GM12878 (cell line): ENCODE data around the gene PIGU. TPM values are rescaled to one million over a fixed set of nuclear protein-coding genes. Genes with fewer than 3 reads are reported as not detected.

ENCODE experiments used
- ATAC-seq: fragments of 200-7000 bp; cut with Tn5 transposase; 3 replicates; pipeline ENCODE4 v1.9.1; 2020; ENCODE audit warnings: mild to moderate bottlenecking, moderate library complexity
- BruUV-seq: library from RNA; stranded (reverse); fragments of 400-500 nt; replicated peaks from 2 replicates; lab custom pipeline; 2021; lab: Mats Ljungman, UMichigan
- CTCF ChIA-PET: fragments of 300-600 bp; sonication (Branson Sonifier 250); formaldehyde crosslinking; extraction: SDS; loops from one replicate; lab custom pipeline; 2021; ENCODE audit warnings: inconsistent platforms; lab: Yijun Ruan, JAX
- POLR2A ChIA-PET: fragments of 350-600 bp; formaldehyde crosslinking; extraction: SDS; loops from one replicate; lab custom pipeline; 2021; ENCODE audit warnings: inconsistent platforms; lab: Charles Lee
- RAD21 ChIA-PET: fragments of 300-600 bp; sonication (Branson Sonifier 250); formaldehyde crosslinking; loops from one replicate; lab custom pipeline; 2023; ENCODE audit warnings: antibody characterized with exemption; ENCODE audit not compliant: unreplicated experiment; lab: Charles Lee
- SMC1A ChIA-PET: fragments of 300-600 bp; sonication (Branson Sonifier 250); formaldehyde crosslinking; loops from one replicate; lab custom pipeline; 2023; ENCODE audit not compliant: unreplicated experiment, uncharacterized antibody; lab: Charles Lee
- DNase-seq: peaks from one replicate; pipeline ENCODE4 v3.0.0-alpha.2; 2011; ENCODE audit warnings: low read depth, low spot score
- FAIRE-seq: peaks from 3 replicates; lab custom pipeline; 2011; peaks lifted over from hg19 to GRCh38; lab: Jason Lieb, UNC
- H2AFZ ChIP-seq: 2 replicates; pipeline ENCODE4 v1.6.0; 2011; ENCODE audit warnings: low read depth, low read length, control low read depth; ENCODE audit not compliant: control insufficient read depth
- H3K27ac ChIP-seq: 2 replicates; pipeline ENCODE4 v1.5.1; 2011; ENCODE audit warnings: control low read depth; ENCODE audit not compliant: control insufficient read depth, insufficient read depth
- H3K27me3 ChIP-seq, 2 experiments: replicated peaks in 1 of 2; 2 replicates each; pipeline versions ENCODE4 v1.6.0 to v1.6.1; 2011; ENCODE audit warnings: low read length in 1 of 2; ENCODE audit not compliant: control insufficient read depth in 2 of 2, insufficient read depth in 2 of 2
- H3K36me3 ChIP-seq, 2 experiments: 2 replicates each; pipeline ENCODE4 v1.5.1; 2011; ENCODE audit warnings: low read length in 1 of 2; ENCODE audit not compliant: control insufficient read depth in 2 of 2, insufficient read depth in 2 of 2
- H3K4me1 ChIP-seq: 2 replicates; pipeline ENCODE4 v1.6.1; 2011; ENCODE audit warnings: mild to moderate bottlenecking, low read length, moderate library complexity, mixed read lengths; ENCODE audit not compliant: control insufficient read depth, insufficient read depth
- H3K4me2 ChIP-seq: 2 replicates; pipeline ENCODE4 v1.6.0; 2011; ENCODE audit warnings: control low read depth; ENCODE audit not compliant: control insufficient read depth, insufficient read depth
- H3K4me3 ChIP-seq: fragments of 200-600 bp; sonication (generic); 2 replicates; pipeline ENCODE4 v1.5.1; 2016
- H3K79me2 ChIP-seq: 2 replicates; pipeline ENCODE4 v1.6.0; 2011; ENCODE audit warnings: low read length; ENCODE audit not compliant: control insufficient read depth, insufficient read depth
- H3K9ac ChIP-seq: 2 replicates; pipeline ENCODE4 v1.8.0; 2011; ENCODE audit warnings: low read length, control low read depth, mixed read lengths; ENCODE audit not compliant: control insufficient read depth, insufficient read depth
- H3K9me3 ChIP-seq: replicated peaks from 3 replicates; pipeline ENCODE4 v1.5.1; 2011; ENCODE audit warnings: mild to moderate bottlenecking, low read length; ENCODE audit not compliant: control insufficient read depth, insufficient read depth
- H4K20me1 ChIP-seq: 2 replicates; pipeline ENCODE4 v1.6.0; 2011; ENCODE audit not compliant: control insufficient read depth, insufficient read depth
- BMI1 ChIP-seq: fragments of 450-650 bp; IDR thresholded peaks from 2 replicates; pipeline ENCODE4 v1.6.1; 2016; ENCODE audit warnings: mild to moderate bottlenecking, moderate library complexity, borderline replicate concordance
- CBX3 ChIP-seq: fragments of 200-600 bp; sonication (generic); IDR thresholded peaks from 2 replicates; pipeline ENCODE4 v1.6.1; 2016; ENCODE audit warnings: low read depth, borderline replicate concordance
- MEF2A ChIP-seq: IDR thresholded peaks from 2 replicates; pipeline ENCODE4 v1.6.1; 2011; ENCODE audit warnings: low read depth, mild to moderate bottlenecking, low read length, moderate library complexity; ENCODE audit not compliant: insufficient read depth
- MLLT1 ChIP-seq: fragments of 450-650 bp; IDR thresholded peaks from 2 replicates; pipeline ENCODE4 v1.6.1; 2016; ENCODE audit warnings: mild to moderate bottlenecking
- MXI1 ChIP-seq: fragments of 150-350 bp; IDR thresholded peaks from 2 replicates; pipeline ENCODE4 v1.6.1; 2011; ENCODE audit warnings: low read depth, mild to moderate bottlenecking, inconsistent platforms, low read length, improper control_type of control experiment
- NFYA ChIP-seq: IDR thresholded peaks from 2 replicates; pipeline ENCODE4 v1.6.1; 2011; ENCODE audit warnings: low read depth, mild to moderate bottlenecking, low read length, improper control_type of control experiment, borderline replicate concordance
- NR2C1 ChIP-seq: fragments of 450-650 bp; IDR thresholded peaks from 2 replicates; pipeline ENCODE4 v1.6.1; 2017; ENCODE audit warnings: antibody characterized with exemption, mild to moderate bottlenecking, moderate library complexity
- NR2C2 ChIP-seq: IDR thresholded peaks from 2 replicates; pipeline ENCODE4 v1.6.1; 2011; ENCODE audit warnings: borderline replicate concordance, low read depth; ENCODE audit not compliant: control insufficient read depth, insufficient read length
- POLR2A ChIP-seq: IDR thresholded peaks from 2 replicates; pipeline ENCODE4 v1.6.1; 2011; ENCODE audit warnings: low read depth, mild to moderate bottlenecking, low read length
- RFX5 ChIP-seq: IDR thresholded peaks from 2 replicates; pipeline ENCODE4 v1.6.1; 2011; ENCODE audit warnings: low read depth, low read length, improper control_type of control experiment
- TCF12 ChIP-seq: IDR thresholded peaks from 2 replicates; pipeline ENCODE4 v1.6.1; 2011; ENCODE audit warnings: low read depth, mild to moderate bottlenecking, low read length
- ZBED1 ChIP-seq: IDR thresholded peaks from 2 replicates; pipeline ENCODE4 v1.6.1; 2016; ENCODE audit warnings: borderline replicate concordance
- ZNF384 ChIP-seq: IDR thresholded peaks from 2 replicates; pipeline ENCODE4 v1.6.1; 2012; ENCODE audit warnings: low read depth, mild to moderate bottlenecking, low read length, improper control_type of control experiment, borderline replicate concordance
- WGBS: methylation state at CpG from one replicate; pipeline ENCODE4 v1.1.6; 2016; ENCODE audit warnings: low lambda C conversion rate; ENCODE audit not compliant: insufficient replicate concordance, insufficient coverage; ENCODE audit errors: missing lambda C conversion rate; 5-methylcytosine and 5-hydroxymethylcytosine counted together
- in situ Hi-C: fragments of 300-500 bp; cut with MboI; formaldehyde crosslinking; loops from 9 replicates; pipeline ENCODE4 v1.14.3; 2018; ENCODE audit warnings: mixed read lengths
- intact Hi-C: fragments of 100-400 bp; cut with micrococcal nuclease; formaldehyde crosslinking; loops from one replicate; pipeline ENCODE4 v1.14.2; 2022; ENCODE audit not compliant: unreplicated experiment
- polyA plus RNA-seq, 11 experiments: library from polyadenylated mRNA; depleted of rRNA in 4 of 11; unstranded in 6 of 11; stranded (reverse) in 5 of 11; fragments of >200 nt; fragmentation: Nextera tagmentation in 4 of 11; fragmentation: Illumina TruSeq in 1 of 11; extraction: Ambion mirVana in 4 of 11; extraction: Trizol in 1 of 11; gene quantifications; 1 replicate in 1 of 11; 2 replicates in 10 of 11; pipeline versions ENCODE4 v1.2.1 to v1.2.3, GENCODE V29; 2011 to 2016; ENCODE audit warnings: inconsistent platforms in 2 of 11, missing spikeins in 2 of 11, low read depth in 1 of 11
- total RNA-seq, 4 experiments: library from RNA; depleted of rRNA in 3 of 4; stranded (reverse); fragments of >200 nt in 3 of 4; fragmentation: Illumina TruSeq in 1 of 4; extraction: Trizol in 1 of 4; gene quantifications; 2 replicates each; pipeline versions ENCODE4 v1.2.1 to v1.2.3, GENCODE V29; 2013 to 2021
- TF ChIP-seq, protein P1 (sequence below): IDR thresholded peaks from 2 replicates; pipeline ENCODE4 v1.6.1; 2011; ENCODE audit warnings: low read depth, low read length, improper control_type of control experiment, borderline replicate concordance

PIGU gene
- total and polyA plus RNA-seq, 10 of the 15 experiments (the other 5 are each of a cell fraction or from before 2014, with no cell fraction given) = 4.1 to 88.2 (median 25.0) TPM

DNA sequence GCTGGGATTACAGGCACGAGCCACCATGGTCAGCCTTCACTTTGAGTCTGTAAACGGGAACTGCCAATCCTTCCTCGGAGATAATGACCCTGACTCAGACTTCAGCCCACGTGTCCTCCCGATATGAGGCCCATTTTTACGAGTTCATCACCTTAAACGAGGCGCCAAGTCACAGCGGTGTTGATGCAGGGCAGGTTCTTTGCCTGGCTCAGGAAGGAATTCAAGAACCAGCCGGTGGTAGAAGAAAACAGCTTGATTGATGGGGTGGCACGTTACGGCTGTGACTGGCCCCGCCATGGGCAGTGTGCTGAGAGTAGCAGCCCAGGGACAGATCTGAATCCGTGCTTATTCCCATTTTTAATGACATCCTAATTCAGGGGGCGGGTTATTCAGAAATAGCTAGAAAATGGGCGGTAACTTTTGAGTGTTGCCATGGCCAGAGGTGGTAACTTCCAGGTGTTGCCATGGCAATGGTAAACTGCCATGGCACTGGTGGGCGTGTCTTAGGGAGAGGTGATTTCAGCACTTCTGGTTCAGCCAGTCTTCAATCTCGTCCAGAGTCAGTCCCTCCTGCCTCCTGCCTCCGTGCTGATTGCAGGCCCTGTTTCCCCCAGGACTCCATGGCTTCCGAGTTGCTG is 127.5 kb downstream of the PIGU start:
- 70% methylated on average over 20 of the region's 20 CpGs for WGBS
- no peak for FAIRE-seq
- TF ChIP-seq BMI1 (peak; percentile 55), CBX3 (no peak), TCF12 (no peak)
- TF ChIP-seq, all 136 proteins: peak for 1

GRCh38 chr20:34547844-34548613 is 128.9 kb downstream of the PIGU start:
- no peak overlapping the region for H3K4me2 ChIP-seq
- ATAC-seq (no peak), DNase-seq (no peak), FAIRE-seq (no peak)
- H3K4me3 ChIP-seq = no peak overlapping the region
- H4K20me1 ChIP-seq = no peaks in the 10 kb centered on the region
- H3K9ac ChIP-seq = no peak overlapping the region
- BruUV-seq = no TSS peak
- intact Hi-C loops = no loop called here
- ChIA-PET SMC1A (interaction anchor here (1.3 kb wide), 1 partner anchor 9 kb away, joined by 3 read pairs; no protein-coding TSS in a partner anchor), CTCF (no interaction called here), POLR2A (no interaction called here), RAD21 (no interaction called here)
- H3K27ac ChIP-seq = no peak overlapping the region
- no peaks in the 10 kb centered on the region for H3K4me1 ChIP-seq
- H3K9me3 ChIP-seq = no peaks in the 10 kb centered on the region
- 72% methylated on average over 22 of the region's 22 CpGs for WGBS
- no peak overlapping the region for H2AFZ ChIP-seq
- H3K36me3 ChIP-seq = no peaks in the 10 kb centered on the region
- no peaks in the 10 kb centered on the region for H3K79me2 ChIP-seq
- H3K27me3 ChIP-seq = no peaks in the 10 kb centered on the region
- in situ Hi-C loops = no loop called here
- no peak for TF ChIP-seq MXI1
- TF ChIP-seq ZNF384 = no peak
- TF ChIP-seq RFX5 = no peak
- TF ChIP-seq ZBED1 = no peak
- TF ChIP-seq MLLT1 = no peak
- TF ChIP-seq NR2C2 = no peak
- TF ChIP-seq NFYA = no peak
- TF ChIP-seq POLR2A = no peak
- TF ChIP-seq MEF2A = no peak
- TF ChIP-seq NR2C1 = no peak
- TF ChIP-seq, protein P1, sequence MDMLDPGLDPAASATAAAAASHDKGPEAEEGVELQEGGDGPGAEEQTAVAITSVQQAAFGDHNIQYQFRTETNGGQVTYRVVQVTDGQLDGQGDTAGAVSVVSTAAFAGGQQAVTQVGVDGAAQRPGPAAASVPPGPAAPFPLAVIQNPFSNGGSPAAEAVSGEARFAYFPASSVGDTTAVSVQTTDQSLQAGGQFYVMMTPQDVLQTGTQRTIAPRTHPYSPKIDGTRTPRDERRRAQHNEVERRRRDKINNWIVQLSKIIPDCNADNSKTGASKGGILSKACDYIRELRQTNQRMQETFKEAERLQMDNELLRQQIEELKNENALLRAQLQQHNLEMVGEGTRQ = no peak

More for the DNA sequence above, 127.5 kb downstream of the PIGU start:
- Histone ChIP-seq H3K36me3 (no peaks in the 10 kb centered on the region), H3K4me1 (no peaks in the 10 kb centered on the region), H4K20me1 (no peaks in the 10 kb centered on the region), H3K4me3 (no peak overlapping the region), H3K9me3 (no peaks in the 10 kb centered on the region), H3K27me3 (no peaks in the 10 kb centered on the region), H2AFZ (no peak overlapping the region), H3K9ac (no peak overlapping the region), H3K4me2 (no peak overlapping the region), H3K79me2 (no peaks in the 10 kb centered on the region), H3K27ac (no peak overlapping the region)
- in situ Hi-C loops = no loop called here
- no peak for DNase-seq
- ChIA-PET RAD21 (no interaction called here), CTCF (interaction anchor here (0.6 to 1.0 kb wide), 2 partner anchors 11 to 13 kb away, joined by 3 read pairs; no protein-coding TSS in a partner anchor), SMC1A (no interaction called here), POLR2A (interaction anchor here (0.7 kb wide), 1 partner anchor 27 kb away, joined by 4 read pairs; no protein-coding TSS in a partner anchor)
- peak; percentile 57; the same call in 2 of the 3 replicates for ATAC-seq
- no TSS peak for BruUV-seq
- intact Hi-C loops = no loop called here
